ENCODE results near the gene MAP3K6. TPM values are rescaled to one million over a fixed set of nuclear protein-coding genes. Genes with fewer than 3 reads are reported as not detected.

The MAP3K6 gene
- total and polyA plus RNA-seq, 4 donors: 11.5 to 164 (median 87.6) TPM

DNA sequence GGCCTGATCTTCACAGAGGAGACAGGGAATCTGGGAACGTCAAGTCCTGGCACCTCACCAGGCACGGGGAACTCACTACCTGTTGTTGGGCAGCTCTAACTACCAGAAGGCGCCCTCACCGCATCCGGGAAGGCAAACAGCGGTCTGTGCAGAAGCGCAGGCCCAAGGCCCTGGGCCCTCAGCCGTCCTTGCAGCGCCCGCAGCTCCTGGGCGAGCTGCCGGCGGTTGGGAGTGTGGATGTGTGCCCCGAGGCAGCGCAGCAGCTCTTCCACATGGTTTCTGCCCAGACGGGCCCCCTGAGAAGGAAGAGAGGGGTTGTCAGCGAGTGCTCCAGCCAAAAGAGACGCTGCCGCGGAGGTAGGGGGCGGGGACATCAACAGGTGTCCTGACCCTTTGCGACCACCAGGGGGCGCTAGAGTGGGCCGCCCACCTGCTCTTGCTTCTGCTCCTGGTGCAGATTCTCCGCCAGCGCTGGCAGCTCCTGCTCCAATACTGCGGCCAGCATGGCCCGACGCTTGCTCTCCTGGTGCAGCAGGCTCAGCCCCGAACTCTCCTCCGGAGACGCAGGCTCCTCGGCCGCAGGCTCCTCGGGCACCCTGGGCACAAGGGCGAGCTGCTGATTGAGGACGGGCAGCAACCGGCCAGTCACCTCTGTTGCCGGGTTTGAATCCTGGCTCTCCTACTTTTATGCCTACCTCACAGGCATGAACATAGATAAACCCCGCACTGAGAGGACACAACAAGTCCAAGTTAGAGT is 9.3 kb downstream of the MAP3K6 start:
- Histone ChIP-seq H3K27ac (ENCODE audit: low read depth in 1 of 2, low read length in 2 of 2) (no peak overlapping the region), H3K9me3 (ENCODE audit: control insufficient read depth, low read length) (no peaks in the 10 kb centered on the region), H3K4me1 (ENCODE audit: control insufficient read depth in 1 of 2, insufficient read depth in 2 of 2, low read length in 2 of 2) (no peaks in the 10 kb centered on the region), H3K36me3 (ENCODE audit: control insufficient read depth in 1 of 2, insufficient read depth in 2 of 2, low read length in 1 of 2) (peaks cover 0 to 10% of the 10 kb centered on the region in 2 donors), H3K4me3 (ENCODE audit: low read length in 2 of 2) (no peak overlapping the region), H3K27me3 (ENCODE audit: control insufficient read depth in 1 of 2, insufficient read depth in 2 of 2, low read length in 1 of 2) (no peaks in the 10 kb centered on the region)
- 45% methylated on average over 39 to 40 of the region's 40 CpGs for WGBS, 2 donors
- peak; percentile 80 to 92 for DNase-seq
- ATAC-seq (ENCODE audit: low FRiP score): peak; percentile 85
- intact Hi-C loops (cut with DNase I): loop anchor here (2.0 kb wide), 1 partner anchor 35 kb away; the partner anchor contains the start of gene GPR3 (in 2 of the 2)

DNA sequence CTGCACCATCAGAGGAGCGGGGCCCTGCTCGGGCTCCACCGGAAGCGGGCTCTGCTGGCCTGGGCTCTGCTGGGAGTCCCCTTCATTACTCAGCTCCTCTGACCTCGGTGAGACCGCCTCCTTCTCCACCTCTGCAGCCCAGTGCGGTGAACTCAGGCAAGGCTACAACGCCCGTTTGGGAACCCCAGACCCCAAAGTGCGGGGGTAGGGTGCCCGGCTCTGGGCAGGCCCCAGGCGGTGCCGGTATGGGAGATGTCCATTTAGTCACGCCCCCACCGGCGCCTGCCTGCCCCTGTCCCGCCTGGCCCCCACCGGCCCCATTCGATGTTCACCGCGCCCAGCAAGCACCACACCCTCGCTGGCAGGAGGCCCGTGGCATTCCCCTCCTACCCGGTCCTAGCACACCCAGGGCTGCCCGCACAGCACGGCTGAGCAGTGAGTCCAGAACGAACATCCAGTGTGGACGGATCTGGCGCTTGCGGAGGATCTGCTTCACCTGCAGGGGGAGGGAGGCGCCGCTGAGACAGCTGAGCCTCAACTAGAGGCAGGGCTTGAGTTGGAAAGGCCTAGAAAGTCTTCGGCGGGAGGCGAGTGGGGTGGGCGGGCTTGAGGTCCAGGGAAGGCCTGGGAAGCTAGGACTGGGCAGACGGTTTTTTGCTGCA is 10.0 kb downstream of the MAP3K6 start:
- H3K4me3 ChIP-seq (ENCODE audit: low read length in 2 of 2): no peak overlapping the region

DNA sequence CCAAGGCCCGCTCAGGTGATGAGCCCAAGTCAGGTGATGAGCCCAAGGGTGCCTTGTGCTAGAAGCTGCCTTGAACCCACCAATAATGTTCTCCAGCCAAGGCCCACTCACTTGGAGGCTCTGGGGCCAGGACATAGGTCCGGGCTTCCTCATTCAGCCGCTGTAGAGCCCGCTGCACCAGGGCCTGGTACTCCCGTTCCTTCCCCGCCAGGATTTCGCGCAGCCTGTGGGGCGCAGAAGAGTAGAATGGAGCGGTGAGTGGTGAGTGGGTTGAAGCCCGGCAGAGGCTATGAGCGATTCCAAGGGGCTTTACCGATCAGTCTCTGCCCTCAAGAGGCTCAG is 10.5 kb downstream of the MAP3K6 start:
- Histone ChIP-seq H3K9me3 (ENCODE audit: control insufficient read depth, low read length) (no peaks in the 10 kb centered on the region), H3K36me3 (ENCODE audit: control insufficient read depth in 1 of 2, insufficient read depth in 2 of 2, low read length in 1 of 2) (peaks cover 0 to 7% of the 10 kb centered on the region in 2 donors), H3K4me3 (ENCODE audit: low read length in 2 of 2) (no peak overlapping the region), H3K27ac (ENCODE audit: low read depth in 1 of 2, low read length in 2 of 2) (no peak overlapping the region), H3K27me3 (ENCODE audit: control insufficient read depth in 1 of 2, insufficient read depth in 2 of 2, low read length in 1 of 2) (no peaks in the 10 kb centered on the region), H3K4me1 (ENCODE audit: control insufficient read depth in 1 of 2, insufficient read depth in 2 of 2, low read length in 2 of 2) (no peaks in the 10 kb centered on the region)
- ATAC-seq (ENCODE audit: low FRiP score) (no peak), DNase-seq (no peak)
- intact Hi-C loops (cut with DNase I): loop anchor here (2.0 kb wide), 1 partner anchor 37 kb away; the partner anchor contains the start of gene GPR3 (in 2 of the 2)
- WGBS, 2 donors: 90 to 93% methylated on average over 13 of the region's 13 CpGs

More for the DNA sequence above, 10.0 kb downstream of the MAP3K6 start:
- WGBS, 2 donors: 86% methylated on average over 34 to 37 of the region's 37 CpGs
- no peak overlapping the region for H3K27ac ChIP-seq (ENCODE audit: low read depth in 1 of 2, low read length in 2 of 2)
- H3K36me3 ChIP-seq (ENCODE audit: control insufficient read depth in 1 of 2, insufficient read depth in 2 of 2, low read length in 1 of 2): peaks cover 0 to 8% of the 10 kb centered on the region in 2 donors
- intact Hi-C loops (cut with DNase I): loop anchor here (2.0 kb wide), 1 partner anchor 36 kb away; the partner anchor contains the start of gene GPR3 (in 2 of the 2)
- ATAC-seq (ENCODE audit: low FRiP score): peak; percentile 7
- DNase-seq: no peak
- H3K27me3 ChIP-seq (ENCODE audit: control insufficient read depth in 1 of 2, insufficient read depth in 2 of 2, low read length in 1 of 2): no peaks in the 10 kb centered on the region
- H3K9me3 ChIP-seq (ENCODE audit: control insufficient read depth, low read length): no peaks in the 10 kb centered on the region
- H3K4me1 ChIP-seq (ENCODE audit: control insufficient read depth in 1 of 2, insufficient read depth in 2 of 2, low read length in 2 of 2): no peaks in the 10 kb centered on the region

GRCh38 chr1:27355683-27356082 is 11.1 kb downstream of the MAP3K6 start:
- Histone ChIP-seq H3K27ac (ENCODE audit: low read depth in 1 of 2, low read length in 2 of 2) (no peak overlapping the region), H3K4me3 (ENCODE audit: low read length in 2 of 2) (no peak overlapping the region), H3K4me1 (ENCODE audit: control insufficient read depth in 1 of 2, insufficient read depth in 2 of 2, low read length in 2 of 2) (no peaks in the 10 kb centered on the region), H3K36me3 (ENCODE audit: control insufficient read depth in 1 of 2, insufficient read depth in 2 of 2, low read length in 1 of 2) (peaks cover 0 to 7% of the 10 kb centered on the region in 2 donors), H3K27me3 (ENCODE audit: control insufficient read depth in 1 of 2, insufficient read depth in 2 of 2, low read length in 1 of 2) (no peaks in the 10 kb centered on the region), H3K9me3 (ENCODE audit: control insufficient read depth, low read length) (no peaks in the 10 kb centered on the region)
- DNase-seq: no peak
- intact Hi-C loops (cut with DNase I): loop anchor here (2.0 kb wide), 1 partner anchor 37 kb away; the partner anchor contains the start of gene GPR3 (in 2 of the 2)
- 92 to 95% methylated on average over 5 of the region's 5 CpGs for WGBS, 2 donors
- ATAC-seq (ENCODE audit: low FRiP score): no peak

DNA sequence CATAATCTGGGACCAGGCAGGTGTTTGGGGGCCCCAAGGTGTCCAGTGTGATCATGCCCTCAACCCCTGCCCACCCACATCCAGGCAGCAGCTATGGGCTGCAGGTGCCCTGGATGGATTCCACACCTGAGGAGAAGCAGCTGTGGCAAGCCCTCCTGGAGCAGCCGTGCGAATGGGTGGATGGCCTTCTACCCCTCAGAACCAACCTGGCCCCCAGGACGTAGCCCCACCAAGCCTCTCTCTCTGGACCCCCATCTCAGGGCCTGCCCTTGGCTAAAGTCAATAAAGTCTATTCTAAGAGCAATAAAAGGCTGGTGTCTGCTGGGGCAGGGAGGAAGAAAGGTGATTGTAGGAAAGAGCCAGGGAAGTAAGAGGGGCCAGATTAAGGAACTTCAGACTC is 13.1 kb downstream of the MAP3K6 start:
- H3K9me3 ChIP-seq (ENCODE audit: control insufficient read depth, low read length): no peaks in the 10 kb centered on the region
- no peak overlapping the region for H3K4me3 ChIP-seq (ENCODE audit: low read length in 2 of 2)
- H3K27me3 ChIP-seq (ENCODE audit: control insufficient read depth in 1 of 2, insufficient read depth in 2 of 2, low read length in 1 of 2): no peaks in the 10 kb centered on the region
- WGBS, 2 donors: 86 to 88% methylated on average over 3 of the region's 3 CpGs
- intact Hi-C loops (cut with DNase I): no loop called here
- peaks cover 0 to 7% of the 10 kb centered on the region in 2 donors for H3K36me3 ChIP-seq (ENCODE audit: control insufficient read depth in 1 of 2, insufficient read depth in 2 of 2, low read length in 1 of 2)
- no peak overlapping the region for H3K27ac ChIP-seq (ENCODE audit: low read depth in 1 of 2, low read length in 2 of 2)
- ATAC-seq (ENCODE audit: low FRiP score): no peak
- no peaks in the 10 kb centered on the region for H3K4me1 ChIP-seq (ENCODE audit: control insufficient read depth in 1 of 2, insufficient read depth in 2 of 2, low read length in 2 of 2)
- DNase-seq: no peak

GRCh38 chr1:27353166-27353565 is 13.6 kb downstream of the MAP3K6 start:
- WGBS, 2 donors: 83 to 84% methylated on average over 13 of the region's 13 CpGs
- intact Hi-C loops (cut with DNase I): no loop called here
- Histone ChIP-seq H3K27ac (ENCODE audit: low read depth in 1 of 2, low read length in 2 of 2) (no peak overlapping the region), H3K9me3 (ENCODE audit: control insufficient read depth, low read length) (no peaks in the 10 kb centered on the region), H3K4me3 (ENCODE audit: low read length in 2 of 2) (no peak overlapping the region), H3K4me1 (ENCODE audit: control insufficient read depth in 1 of 2, insufficient read depth in 2 of 2, low read length in 2 of 2) (no peaks in the 10 kb centered on the region), H3K36me3 (ENCODE audit: control insufficient read depth in 1 of 2, insufficient read depth in 2 of 2, low read length in 1 of 2) (peaks cover 0 to 4% of the 10 kb centered on the region in 2 donors), H3K27me3 (ENCODE audit: control insufficient read depth in 1 of 2, insufficient read depth in 2 of 2, low read length in 1 of 2) (no peaks in the 10 kb centered on the region)
- DNase-seq (no peak), ATAC-seq (ENCODE audit: low FRiP score) (no peak)

GRCh38 chr1:27351541-27352107 is 15.1 kb downstream of the MAP3K6 start:
- Histone ChIP-seq H3K27me3 (ENCODE audit: control insufficient read depth in 1 of 2, insufficient read depth in 2 of 2, low read length in 1 of 2) (no peaks in the 10 kb centered on the region), H3K36me3 (ENCODE audit: control insufficient read depth in 1 of 2, insufficient read depth in 2 of 2, low read length in 1 of 2) (peaks cover 0 to 4% of the 10 kb centered on the region in 2 donors), H3K4me3 (ENCODE audit: low read length in 2 of 2) (no peak overlapping the region), H3K27ac (ENCODE audit: low read depth in 1 of 2, low read length in 2 of 2) (no peak overlapping the region), H3K9me3 (ENCODE audit: control insufficient read depth, low read length) (no peaks in the 10 kb centered on the region), H3K4me1 (ENCODE audit: control insufficient read depth in 1 of 2, insufficient read depth in 2 of 2, low read length in 2 of 2) (no peaks in the 10 kb centered on the region)
- intact Hi-C loops (cut with DNase I): no loop called here
- no peak for ATAC-seq (ENCODE audit: low FRiP score)
- 45 to 52% methylated on average over 8 of the region's 8 CpGs for WGBS, 2 donors
- no peak for DNase-seq

DNA sequence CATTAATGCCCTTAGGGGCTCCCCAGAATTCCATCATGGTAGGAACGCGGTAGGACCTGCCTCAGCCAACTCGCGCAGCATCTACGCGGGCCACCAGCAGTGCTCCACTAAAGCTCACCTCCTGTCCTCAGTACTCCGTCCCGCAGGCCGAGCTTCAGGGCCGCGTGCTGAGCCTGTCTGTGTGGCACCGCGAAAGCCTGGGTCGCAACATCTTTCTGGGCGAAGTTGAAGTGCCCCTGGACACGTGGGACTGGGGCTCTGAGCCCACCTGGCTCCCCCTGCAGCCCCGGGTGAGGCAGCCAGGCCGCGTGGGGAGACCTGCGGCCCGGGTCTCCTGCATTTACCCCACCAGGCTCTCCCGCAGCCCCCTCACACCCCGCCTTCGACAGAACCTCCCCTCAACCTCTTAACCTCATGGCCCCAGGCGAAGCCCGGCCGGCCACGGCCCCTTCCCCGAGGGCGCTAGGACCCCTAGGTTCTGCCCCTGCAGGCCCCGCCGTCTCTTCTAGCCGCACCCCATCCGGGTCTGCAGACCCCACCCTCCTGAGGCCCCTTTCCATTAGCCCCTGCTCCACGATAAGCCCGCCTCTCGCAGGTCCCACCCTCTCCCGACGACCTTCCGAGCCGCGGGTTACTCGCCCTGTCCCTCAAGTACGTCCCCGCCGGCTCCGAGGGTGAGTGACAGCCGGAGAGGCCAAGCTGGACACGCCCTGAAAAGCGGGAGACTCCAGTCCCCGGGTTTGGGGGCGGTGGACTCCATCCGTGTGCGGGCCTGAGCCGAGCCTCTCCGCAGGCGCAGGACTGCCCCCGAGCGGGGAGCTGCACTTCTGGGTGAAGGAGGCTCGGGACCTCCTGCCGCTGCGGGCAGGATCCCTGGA is 15.9 kb downstream of the MAP3K6 start:
- Histone ChIP-seq H3K9me3 (ENCODE audit: control insufficient read depth, low read length) (no peaks in the 10 kb centered on the region), H3K4me1 (ENCODE audit: control insufficient read depth in 1 of 2, insufficient read depth in 2 of 2, low read length in 2 of 2) (no peaks in the 10 kb centered on the region), H3K27me3 (ENCODE audit: control insufficient read depth in 1 of 2, insufficient read depth in 2 of 2, low read length in 1 of 2) (no peaks in the 10 kb centered on the region), H3K27ac (ENCODE audit: low read depth in 1 of 2, low read length in 2 of 2) (no peak overlapping the region), H3K4me3 (ENCODE audit: low read length in 2 of 2) (no peak overlapping the region), H3K36me3 (ENCODE audit: control insufficient read depth in 1 of 2, insufficient read depth in 2 of 2, low read length in 1 of 2) (peaks cover 0 to 4% of the 10 kb centered on the region in 2 donors)
- DNase-seq (no peak), ATAC-seq (ENCODE audit: low FRiP score) (peak; percentile 44)
- WGBS, 2 donors: 18 to 22% methylated on average over 59 to 62 of the region's 62 CpGs
- intact Hi-C loops (cut with DNase I): no loop called here
